ENCODE data around the gene ELANE.
A peak's percentile ranks its signal among the peaks of the same experiment; 100 is the strongest.

The ELANE gene

DNA sequence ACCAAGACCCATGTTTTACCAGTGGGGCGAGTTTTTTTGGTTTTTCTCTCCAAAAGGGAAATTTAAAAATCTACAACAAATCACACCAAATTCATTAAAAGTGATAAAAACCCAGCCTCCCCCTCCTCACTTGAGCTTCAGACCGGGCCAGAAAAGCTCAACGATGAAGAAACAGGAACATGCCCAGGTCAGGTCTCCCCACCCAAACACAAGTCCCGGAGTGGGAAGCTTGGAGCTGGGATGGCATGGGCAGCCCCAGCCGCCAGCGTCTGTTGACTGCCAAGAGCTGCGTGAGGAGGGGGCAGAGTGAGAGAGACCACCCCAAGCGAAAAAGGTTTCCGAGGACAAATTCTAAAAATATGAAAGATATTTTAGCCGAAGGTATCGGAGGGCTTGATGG is 44.9 kb downstream of the ELANE start:
- Histone ChIP-seq H3K36me3 (peaks cover 63% of the 10 kb centered on the region), H3K27me3 (no peaks in the 10 kb centered on the region), H3K4me3 (ENCODE audit: low read depth in 1 of 2, low read length in 1 of 2) (no peak overlapping the region), H3K9me3 (no peaks in the 10 kb centered on the region), H3K27ac (peak overlapping the region; percentile 51), H3K4me1 (ENCODE audit: control insufficient read depth in 1 of 2, insufficient read depth in 1 of 2, low read depth in 1 of 2, low read length in 1 of 2) (peaks cover 21 to 35% of the 10 kb centered on the region in 2 experiments)
- TF ChIP-seq, protein P1, sequence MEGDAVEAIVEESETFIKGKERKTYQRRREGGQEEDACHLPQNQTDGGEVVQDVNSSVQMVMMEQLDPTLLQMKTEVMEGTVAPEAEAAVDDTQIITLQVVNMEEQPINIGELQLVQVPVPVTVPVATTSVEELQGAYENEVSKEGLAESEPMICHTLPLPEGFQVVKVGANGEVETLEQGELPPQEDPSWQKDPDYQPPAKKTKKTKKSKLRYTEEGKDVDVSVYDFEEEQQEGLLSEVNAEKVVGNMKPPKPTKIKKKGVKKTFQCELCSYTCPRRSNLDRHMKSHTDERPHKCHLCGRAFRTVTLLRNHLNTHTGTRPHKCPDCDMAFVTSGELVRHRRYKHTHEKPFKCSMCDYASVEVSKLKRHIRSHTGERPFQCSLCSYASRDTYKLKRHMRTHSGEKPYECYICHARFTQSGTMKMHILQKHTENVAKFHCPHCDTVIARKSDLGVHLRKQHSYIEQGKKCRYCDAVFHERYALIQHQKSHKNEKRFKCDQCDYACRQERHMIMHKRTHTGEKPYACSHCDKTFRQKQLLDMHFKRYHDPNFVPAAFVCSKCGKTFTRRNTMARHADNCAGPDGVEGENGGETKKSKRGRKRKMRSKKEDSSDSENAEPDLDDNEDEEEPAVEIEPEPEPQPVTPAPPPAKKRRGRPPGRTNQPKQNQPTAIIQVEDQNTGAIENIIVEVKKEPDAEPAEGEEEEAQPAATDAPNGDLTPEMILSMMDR (IDR thresholded peaks at IDR 0.05) = no peak

DNA sequence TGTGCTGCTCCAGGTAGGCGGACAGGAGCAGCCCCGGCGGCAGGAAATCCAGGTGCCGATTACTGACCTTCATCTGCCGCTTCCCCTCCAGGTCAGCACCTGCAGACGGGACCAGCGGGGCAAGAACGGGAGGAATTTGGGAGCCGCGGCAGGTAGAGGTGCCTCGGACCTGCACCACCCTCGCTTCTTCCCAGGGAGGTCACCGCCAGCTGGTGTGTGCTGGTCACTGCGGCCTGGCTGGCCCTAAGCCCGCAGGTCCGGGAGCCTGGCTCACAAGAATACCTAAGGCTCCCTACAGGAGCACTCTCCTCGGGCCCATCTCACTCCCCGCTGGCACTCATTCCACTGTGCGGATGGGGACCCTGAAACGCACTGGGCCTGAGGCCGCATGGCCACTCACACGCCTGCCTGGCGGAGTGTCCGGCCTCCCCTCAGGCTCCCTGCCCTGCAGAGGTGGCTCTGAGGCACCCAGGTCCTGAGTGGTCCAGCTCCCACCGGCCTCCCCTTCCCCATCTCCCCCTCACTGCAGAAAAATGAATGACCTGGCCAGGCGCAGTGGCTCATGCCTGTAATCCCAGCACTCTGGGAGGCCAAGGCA is 45.4 kb downstream of the ELANE start:
- peaks cover 68% of the 10 kb centered on the region for H3K36me3 ChIP-seq
- H3K4me3 ChIP-seq (ENCODE audit: low read depth in 1 of 2, low read length in 1 of 2) = no peak overlapping the region
- H3K4me1 ChIP-seq (ENCODE audit: control insufficient read depth in 1 of 2, insufficient read depth in 1 of 2, low read depth in 1 of 2, low read length in 1 of 2) = peaks cover 15 to 30% of the 10 kb centered on the region in 2 experiments
- no peaks in the 10 kb centered on the region for H3K9me3 ChIP-seq
- peak overlapping the region; percentile 51 for H3K27ac ChIP-seq
- TF ChIP-seq, protein P1 (IDR thresholded peaks at IDR 0.05) = peak; percentile 13
- H3K27me3 ChIP-seq = no peaks in the 10 kb centered on the region

DNA sequence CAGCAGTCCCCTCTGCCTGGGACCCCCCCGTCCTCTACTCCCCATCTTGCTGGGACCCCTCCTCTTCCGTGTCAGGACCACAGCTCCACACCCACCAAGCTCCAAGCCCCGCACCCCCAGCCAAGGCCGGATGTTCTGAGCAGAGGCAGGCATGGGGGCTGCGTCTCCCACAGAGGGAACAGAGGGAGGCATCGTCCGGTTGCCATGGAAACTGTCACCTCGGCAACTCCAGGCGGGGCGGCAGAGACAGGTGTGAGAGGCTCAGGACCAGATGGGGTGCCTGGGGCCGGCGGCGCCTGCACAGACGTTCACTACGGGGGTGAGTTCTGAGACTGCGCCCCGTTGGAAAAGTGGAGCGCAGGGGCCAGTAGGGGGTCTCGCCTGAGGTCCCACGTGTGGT is 46.6 kb downstream of the ELANE start:
- no peaks in the 10 kb centered on the region for H3K27me3 ChIP-seq
- H3K36me3 ChIP-seq = peaks cover 80% of the 10 kb centered on the region
- TF ChIP-seq, protein P1 (IDR thresholded peaks at IDR 0.05) = no peak
- H3K4me3 ChIP-seq (ENCODE audit: low read depth in 1 of 2, low read length in 1 of 2) = no peak overlapping the region
- peaks cover 9 to 29% of the 10 kb centered on the region in 2 experiments for H3K4me1 ChIP-seq (ENCODE audit: control insufficient read depth in 1 of 2, insufficient read depth in 1 of 2, low read depth in 1 of 2, low read length in 1 of 2)
- H3K27ac ChIP-seq = peak overlapping the region; percentile 43
- no peaks in the 10 kb centered on the region for H3K9me3 ChIP-seq

DNA sequence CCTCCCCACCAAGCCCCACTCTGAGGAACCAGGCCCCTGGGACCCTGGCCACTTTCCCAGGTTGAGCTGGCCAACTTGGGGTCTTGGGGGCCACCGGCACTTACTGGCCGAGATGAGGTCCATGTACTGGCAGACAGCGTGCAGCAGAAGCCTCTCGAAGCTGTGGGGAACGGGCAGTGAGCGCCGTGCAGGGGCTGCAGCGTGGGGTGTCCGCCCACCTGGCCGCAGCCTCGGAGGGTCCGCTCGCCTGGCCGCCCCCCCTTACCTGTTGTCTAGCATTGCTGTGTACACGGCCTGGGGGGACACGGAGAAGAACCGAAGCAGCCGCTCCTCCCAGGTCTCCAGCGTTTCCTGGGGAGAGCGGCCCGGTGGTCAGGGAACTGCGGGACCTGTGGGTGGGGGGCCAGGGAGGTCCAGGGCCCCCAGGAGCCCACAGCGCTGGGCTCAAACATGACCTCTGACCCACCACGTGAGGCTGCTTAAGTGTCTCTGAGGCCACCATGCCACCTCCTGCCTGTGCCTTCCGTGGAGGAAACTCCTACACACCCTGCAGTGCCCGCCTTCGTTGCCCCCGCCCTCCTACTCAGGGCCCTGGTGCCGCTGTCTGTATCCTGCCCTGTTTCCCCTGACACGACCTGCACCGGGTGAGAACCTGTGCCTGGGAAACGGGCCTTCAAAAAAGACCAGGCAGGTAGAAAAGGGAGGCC is 47.4 kb downstream of the ELANE start:
- peaks cover 6 to 21% of the 10 kb centered on the region in 2 experiments for H3K4me1 ChIP-seq (ENCODE audit: control insufficient read depth in 1 of 2, insufficient read depth in 1 of 2, low read depth in 1 of 2, low read length in 1 of 2)
- TF ChIP-seq, protein P1 (IDR thresholded peaks at IDR 0.05) = no peak
- no peaks in the 10 kb centered on the region for H3K27me3 ChIP-seq
- peaks cover 88% of the 10 kb centered on the region for H3K36me3 ChIP-seq
- H3K9me3 ChIP-seq = no peaks in the 10 kb centered on the region
- H3K27ac ChIP-seq = peak overlapping the region; percentile 43
- no peak overlapping the region for H3K4me3 ChIP-seq (ENCODE audit: low read depth in 1 of 2, low read length in 1 of 2)

DNA sequence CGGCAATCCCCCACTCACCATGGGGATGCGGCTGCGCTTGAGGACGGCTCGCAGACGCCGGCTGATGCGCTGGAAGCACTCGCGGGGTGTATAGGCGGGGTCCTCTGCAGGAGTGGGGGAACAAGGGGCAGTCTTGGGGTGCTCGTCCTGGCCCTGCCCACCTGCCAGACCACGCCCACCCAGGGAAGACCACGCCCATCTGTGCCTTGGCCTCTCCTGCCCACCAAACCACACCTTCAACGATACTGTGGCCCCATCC is 47.9 kb downstream of the ELANE start:
- Histone ChIP-seq H3K4me1 (ENCODE audit: control insufficient read depth in 1 of 2, insufficient read depth in 1 of 2, low read depth in 1 of 2, low read length in 1 of 2) (peaks cover 6 to 20% of the 10 kb centered on the region in 2 experiments), H3K4me3 (ENCODE audit: low read depth in 1 of 2, low read length in 1 of 2) (no peak overlapping the region), H3K27me3 (no peaks in the 10 kb centered on the region), H3K36me3 (peaks cover 92% of the 10 kb centered on the region), H3K27ac (peak overlapping the region; percentile 43), H3K9me3 (no peaks in the 10 kb centered on the region)
- TF ChIP-seq, protein P1 (IDR thresholded peaks at IDR 0.05) = no peak
